GM12878 (cell line): ENCODE data around the gene SETD1B. TPM values are rescaled to one million over a fixed set of nuclear protein-coding genes. Genes with fewer than 3 reads are reported as not detected.

Experiments used
- ATAC-seq: fragments of 200-7000 bp; cut with Tn5 transposase; 3 replicates; pipeline ENCODE4 v1.9.1; 2020; ENCODE audit warnings: mild to moderate bottlenecking, moderate library complexity
- BruUV-seq: library from RNA; stranded (reverse); fragments of 400-500 nt; replicated peaks from 2 replicates; lab custom pipeline; 2021; lab: Mats Ljungman, UMichigan
- CTCF ChIA-PET: fragments of 300-600 bp; sonication (Branson Sonifier 250); formaldehyde crosslinking; extraction: SDS; loops from one replicate; lab custom pipeline; 2021; ENCODE audit warnings: inconsistent platforms; lab: Yijun Ruan, JAX
- POLR2A ChIA-PET: fragments of 350-600 bp; formaldehyde crosslinking; extraction: SDS; loops from one replicate; lab custom pipeline; 2021; ENCODE audit warnings: inconsistent platforms; lab: Charles Lee
- RAD21 ChIA-PET: fragments of 300-600 bp; sonication (Branson Sonifier 250); formaldehyde crosslinking; loops from one replicate; lab custom pipeline; 2023; ENCODE audit warnings: antibody characterized with exemption; ENCODE audit not compliant: unreplicated experiment; lab: Charles Lee
- SMC1A ChIA-PET: fragments of 300-600 bp; sonication (Branson Sonifier 250); formaldehyde crosslinking; loops from one replicate; lab custom pipeline; 2023; ENCODE audit not compliant: unreplicated experiment, uncharacterized antibody; lab: Charles Lee
- DNase-seq: peaks from one replicate; pipeline ENCODE4 v3.0.0-alpha.2; 2011; ENCODE audit warnings: low read depth, low spot score
- FAIRE-seq: peaks from 3 replicates; lab custom pipeline; 2011; peaks lifted over from hg19 to GRCh38; lab: Jason Lieb, UNC
- H2AFZ ChIP-seq: 2 replicates; pipeline ENCODE4 v1.6.0; 2011; ENCODE audit warnings: low read depth, low read length, control low read depth; ENCODE audit not compliant: control insufficient read depth
- H3K27ac ChIP-seq: 2 replicates; pipeline ENCODE4 v1.5.1; 2011; ENCODE audit warnings: control low read depth; ENCODE audit not compliant: control insufficient read depth, insufficient read depth
- H3K27me3 ChIP-seq, 2 experiments: replicated peaks in 1 of 2; 2 replicates each; pipeline versions ENCODE4 v1.6.0 to v1.6.1; 2011; ENCODE audit warnings: low read length in 1 of 2; ENCODE audit not compliant: control insufficient read depth in 2 of 2, insufficient read depth in 2 of 2
- H3K36me3 ChIP-seq, 2 experiments: 2 replicates each; pipeline ENCODE4 v1.5.1; 2011; ENCODE audit warnings: low read length in 1 of 2; ENCODE audit not compliant: control insufficient read depth in 2 of 2, insufficient read depth in 2 of 2
- H3K4me1 ChIP-seq: 2 replicates; pipeline ENCODE4 v1.6.1; 2011; ENCODE audit warnings: mild to moderate bottlenecking, low read length, moderate library complexity, mixed read lengths; ENCODE audit not compliant: control insufficient read depth, insufficient read depth
- H3K4me2 ChIP-seq: 2 replicates; pipeline ENCODE4 v1.6.0; 2011; ENCODE audit warnings: control low read depth; ENCODE audit not compliant: control insufficient read depth, insufficient read depth
- H3K4me3 ChIP-seq: fragments of 200-600 bp; sonication (generic); 2 replicates; pipeline ENCODE4 v1.5.1; 2016
- H3K79me2 ChIP-seq: 2 replicates; pipeline ENCODE4 v1.6.0; 2011; ENCODE audit warnings: low read length; ENCODE audit not compliant: control insufficient read depth, insufficient read depth
- H3K9ac ChIP-seq: 2 replicates; pipeline ENCODE4 v1.8.0; 2011; ENCODE audit warnings: low read length, control low read depth, mixed read lengths; ENCODE audit not compliant: control insufficient read depth, insufficient read depth
- H3K9me3 ChIP-seq: replicated peaks from 3 replicates; pipeline ENCODE4 v1.5.1; 2011; ENCODE audit warnings: mild to moderate bottlenecking, low read length; ENCODE audit not compliant: control insufficient read depth, insufficient read depth
- H4K20me1 ChIP-seq: 2 replicates; pipeline ENCODE4 v1.6.0; 2011; ENCODE audit not compliant: control insufficient read depth, insufficient read depth
- CHD4 ChIP-seq: fragments of 200-600 bp; sonication (generic); IDR thresholded peaks from 2 replicates; pipeline ENCODE4 v1.6.1; 2016; ENCODE audit warnings: mild to moderate bottlenecking
- CREB1 ChIP-seq: IDR thresholded peaks from 2 replicates; pipeline ENCODE4 v1.6.1; 2012; ENCODE audit warnings: low read depth, mild to moderate bottlenecking, inconsistent platforms
- ESRRA ChIP-seq: IDR thresholded peaks from 2 replicates; pipeline ENCODE4 v1.6.1; 2012; ENCODE audit warnings: mild to moderate bottlenecking, low read length, improper control_type of control experiment
- HCFC1 ChIP-seq: fragments of 150-350 bp; IDR thresholded peaks from 2 replicates; pipeline ENCODE4 v1.6.1; 2014; ENCODE audit warnings: low read length
- HDAC2 ChIP-seq: fragments of 200-600 bp; sonication (generic); IDR thresholded peaks from 2 replicates; pipeline ENCODE4 v1.6.1; 2017
- KLF5 ChIP-seq: fragments of 450-650 bp; IDR thresholded peaks from 2 replicates; pipeline ENCODE4 v1.6.1; 2014; ENCODE audit warnings: mild to moderate bottlenecking; ENCODE audit not compliant: partially characterized antibody
- MTA2 ChIP-seq: fragments of 450-650 bp; IDR thresholded peaks from 2 replicates; pipeline ENCODE4 v1.6.1; 2016; ENCODE audit warnings: low read depth, mild to moderate bottlenecking, moderate library complexity
- POU2F2 ChIP-seq: IDR thresholded peaks from 3 replicates; pipeline ENCODE4 v1.6.1; 2011; ENCODE audit warnings: low read depth, mild to moderate bottlenecking, low read length, borderline replicate concordance
- RB1 ChIP-seq: fragments of 450-650 bp; formaldehyde crosslinking; IDR thresholded peaks from 2 replicates; pipeline ENCODE4 v1.6.1; 2017; ENCODE audit warnings: mild to moderate bottlenecking, borderline replicate concordance
- SKIL ChIP-seq: fragments of 450-650 bp; IDR thresholded peaks from 2 replicates; pipeline ENCODE4 v1.6.1; 2017; ENCODE audit warnings: mild to moderate bottlenecking, low read depth, inconsistent platforms; ENCODE audit not compliant: poor library complexity, severe bottlenecking
- TARDBP ChIP-seq: IDR thresholded peaks from 2 replicates; pipeline ENCODE4 v1.6.1; 2016; ENCODE audit warnings: borderline replicate concordance
- ZNF592 ChIP-seq: fragments of 450-650 bp; IDR thresholded peaks from 2 replicates; pipeline ENCODE4 v1.6.1; 2017; ENCODE audit warnings: mild to moderate bottlenecking, moderate library complexity
- ZZZ3 ChIP-seq: IDR thresholded peaks from 2 replicates; pipeline ENCODE4 v1.6.1; 2011; ENCODE audit warnings: low read depth; ENCODE audit not compliant: control insufficient read depth, insufficient read length
- WGBS: methylation state at CpG from one replicate; pipeline ENCODE4 v1.1.6; 2016; ENCODE audit warnings: low lambda C conversion rate; ENCODE audit not compliant: insufficient replicate concordance, insufficient coverage; ENCODE audit errors: missing lambda C conversion rate; 5-methylcytosine and 5-hydroxymethylcytosine counted together
- in situ Hi-C: fragments of 300-500 bp; cut with MboI; formaldehyde crosslinking; loops from 9 replicates; pipeline ENCODE4 v1.14.3; 2018; ENCODE audit warnings: mixed read lengths
- intact Hi-C: fragments of 100-400 bp; cut with micrococcal nuclease; formaldehyde crosslinking; loops from one replicate; pipeline ENCODE4 v1.14.2; 2022; ENCODE audit not compliant: unreplicated experiment
- polyA plus RNA-seq, 11 experiments: library from polyadenylated mRNA; depleted of rRNA in 4 of 11; unstranded in 6 of 11; stranded (reverse) in 5 of 11; fragments of >200 nt; fragmentation: Nextera tagmentation in 4 of 11; fragmentation: Illumina TruSeq in 1 of 11; extraction: Ambion mirVana in 4 of 11; extraction: Trizol in 1 of 11; gene quantifications; 1 replicate in 1 of 11; 2 replicates in 10 of 11; pipeline versions ENCODE4 v1.2.1 to v1.2.3, GENCODE V29; 2011 to 2016; ENCODE audit warnings: inconsistent platforms in 2 of 11, missing spikeins in 2 of 11, low read depth in 1 of 11
- total RNA-seq, 4 experiments: library from RNA; depleted of rRNA in 3 of 4; stranded (reverse); fragments of >200 nt in 3 of 4; fragmentation: Illumina TruSeq in 1 of 4; extraction: Trizol in 1 of 4; gene quantifications; 2 replicates each; pipeline versions ENCODE4 v1.2.1 to v1.2.3, GENCODE V29; 2013 to 2021
- TF ChIP-seq, protein P1 (sequence below), 3 experiments: IDR thresholded peaks in 2 of 3; conservative IDR thresholded peaks in 1 of 3; 2 replicates each; pipeline ENCODE4 v1.5.1; 2011; ENCODE audit warnings: low read depth in 3 of 3, low read length in 3 of 3, mild to moderate bottlenecking in 3 of 3, control low read depth in 2 of 3, moderate library complexity in 2 of 3, inconsistent platforms in 1 of 3, mixed read lengths in 1 of 3; ENCODE audit not compliant: control insufficient read depth in 2 of 3, insufficient read depth in 1 of 3; ENCODE audit errors: extremely low read depth in 1 of 3
- TF ChIP-seq, protein P2 (sequence below): IDR thresholded peaks from 2 replicates; pipeline ENCODE4 v1.6.1; 2011; ENCODE audit warnings: borderline replicate concordance, low read depth, mild to moderate bottlenecking, moderate library complexity, low read length; ENCODE audit not compliant: insufficient read depth, poor library complexity, severe bottlenecking

Gene SETD1B
- total and polyA plus RNA-seq, 10 of the 15 experiments (the other 5 are each of a cell fraction or from before 2014, with no cell fraction given) = 0.50 to 17.3 (median 1.6) TPM

- BruUV-seq = no TSS peak
- WGBS = 86% methylated on average over 11 of the region's 11 CpGs
- no peak overlapping the region for H3K4me3 ChIP-seq
- no peak overlapping the region for H3K27ac ChIP-seq
- no peak overlapping the region for H3K4me2 ChIP-seq
- peaks cover 3% of the 10 kb centered on the region; the same call in 1 of the 2 replicates for H3K4me1 ChIP-seq
- intact Hi-C loops = no loop called here
- ChIA-PET CTCF (interaction anchor here (0.7 to 3.2 kb wide), 4 partner anchors 24 to 435 kb away, joined by 3 to 15 read pairs (median 4); partner anchors contain the start of gene RHOF), SMC1A (no interaction called here), POLR2A (interaction anchor here (1.0 kb wide), 1 partner anchor 32 kb away, joined by 3 read pairs; no protein-coding TSS in a partner anchor), RAD21 (interaction anchor here (1.1 to 1.5 kb wide), 2 partner anchors 25 to 29 kb away, joined by 3 to 7 read pairs; partner anchors contain the start of gene RHOF)
- H3K79me2 ChIP-seq = no peaks in the 10 kb centered on the region
- no peaks in the 10 kb centered on the region; a peak in 2 of 4 replicates for H3K36me3 ChIP-seq
- no peak overlapping the region for H2AFZ ChIP-seq
- no peaks in the 10 kb centered on the region for H3K9me3 ChIP-seq
- H3K9ac ChIP-seq = no peak overlapping the region
- in situ Hi-C loops = loop anchor here (5.0 kb wide), 1 partner anchor 68 kb away; no protein-coding TSS in a partner anchor
- FAIRE-seq = no peak
- no peak for DNase-seq
- H4K20me1 ChIP-seq = no peaks in the 10 kb centered on the region
- no peak for ATAC-seq
- no peaks in the 10 kb centered on the region for H3K27me3 ChIP-seq
- no peak for TF ChIP-seq CHD4
- TF ChIP-seq MTA2 = no peak
- no peak for TF ChIP-seq ZZZ3
- no peak for TF ChIP-seq KLF5
- TF ChIP-seq SKIL = no peak
- TF ChIP-seq TARDBP = no peak
- TF ChIP-seq RB1 = no peak
- no peak for TF ChIP-seq CREB1
- TF ChIP-seq, protein P1, sequence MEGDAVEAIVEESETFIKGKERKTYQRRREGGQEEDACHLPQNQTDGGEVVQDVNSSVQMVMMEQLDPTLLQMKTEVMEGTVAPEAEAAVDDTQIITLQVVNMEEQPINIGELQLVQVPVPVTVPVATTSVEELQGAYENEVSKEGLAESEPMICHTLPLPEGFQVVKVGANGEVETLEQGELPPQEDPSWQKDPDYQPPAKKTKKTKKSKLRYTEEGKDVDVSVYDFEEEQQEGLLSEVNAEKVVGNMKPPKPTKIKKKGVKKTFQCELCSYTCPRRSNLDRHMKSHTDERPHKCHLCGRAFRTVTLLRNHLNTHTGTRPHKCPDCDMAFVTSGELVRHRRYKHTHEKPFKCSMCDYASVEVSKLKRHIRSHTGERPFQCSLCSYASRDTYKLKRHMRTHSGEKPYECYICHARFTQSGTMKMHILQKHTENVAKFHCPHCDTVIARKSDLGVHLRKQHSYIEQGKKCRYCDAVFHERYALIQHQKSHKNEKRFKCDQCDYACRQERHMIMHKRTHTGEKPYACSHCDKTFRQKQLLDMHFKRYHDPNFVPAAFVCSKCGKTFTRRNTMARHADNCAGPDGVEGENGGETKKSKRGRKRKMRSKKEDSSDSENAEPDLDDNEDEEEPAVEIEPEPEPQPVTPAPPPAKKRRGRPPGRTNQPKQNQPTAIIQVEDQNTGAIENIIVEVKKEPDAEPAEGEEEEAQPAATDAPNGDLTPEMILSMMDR (IDR thresholded peaks at IDR 0.05 in 2 of 3, conservative IDR thresholded peaks at IDR 0.05 in 1 of 3; ENCODE audit: control insufficient read depth in 2 of 3, extremely low read depth in 1 of 3, insufficient read depth in 1 of 3, low read depth in 3 of 3, low read length in 3 of 3) = no peak
- TF ChIP-seq HCFC1 = no peak
- TF ChIP-seq POU2F2 = no peak
- TF ChIP-seq HDAC2 = no peak
- no peak for TF ChIP-seq ESRRA
- TF ChIP-seq ZNF592 = no peak
- TF ChIP-seq, protein P2, sequence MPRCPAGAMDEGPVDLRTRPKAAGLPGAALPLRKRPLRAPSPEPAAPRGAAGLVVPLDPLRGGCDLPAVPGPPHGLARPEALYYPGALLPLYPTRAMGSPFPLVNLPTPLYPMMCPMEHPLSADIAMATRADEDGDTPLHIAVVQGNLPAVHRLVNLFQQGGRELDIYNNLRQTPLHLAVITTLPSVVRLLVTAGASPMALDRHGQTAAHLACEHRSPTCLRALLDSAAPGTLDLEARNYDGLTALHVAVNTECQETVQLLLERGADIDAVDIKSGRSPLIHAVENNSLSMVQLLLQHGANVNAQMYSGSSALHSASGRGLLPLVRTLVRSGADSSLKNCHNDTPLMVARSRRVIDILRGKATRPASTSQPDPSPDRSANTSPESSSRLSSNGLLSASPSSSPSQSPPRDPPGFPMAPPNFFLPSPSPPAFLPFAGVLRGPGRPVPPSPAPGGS = no peak
These were observed 33.9 kb upstream of the SETD1B start for GRCh38 chr12:121769831-121770301.
